ENCODE data around the gene ZBTB49. TPM values are rescaled to one million over a fixed set of nuclear protein-coding genes. Genes with fewer than 3 reads are reported as not detected.

The ZBTB49 gene
- total RNA-seq, 6 donors from 2014 or later = 3.7 to 13.6 (median 4.5) TPM

DNA sequence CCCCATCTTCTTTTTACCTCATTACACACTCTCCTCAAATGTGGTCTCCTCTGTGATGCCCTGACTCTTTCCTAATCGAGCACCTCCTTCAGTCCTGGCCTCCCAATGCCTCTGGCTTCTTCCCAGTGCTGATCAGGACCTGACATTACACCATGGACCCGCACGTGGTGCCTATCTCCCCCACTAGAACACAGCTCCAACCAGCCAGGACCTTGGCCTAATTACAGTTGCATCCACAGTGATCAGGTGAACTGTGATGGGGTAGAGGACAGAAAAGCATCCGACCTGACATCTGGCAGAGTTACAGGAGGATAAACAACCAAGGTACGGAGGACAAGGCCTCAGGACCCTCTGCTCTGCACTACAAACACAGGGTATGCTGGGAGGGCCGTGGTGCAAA is 12.5 kb upstream of the ZBTB49 start:
- ATAC-seq (ENCODE audit: low FRiP score in 2 of 2) (peak in 1 of 2 donors; percentile 68), DNase-seq (no peak)
- H3K9me3 ChIP-seq = no peaks in the 10 kb centered on the region
- no peak overlapping the region for H3K27ac ChIP-seq
- H3K27me3 ChIP-seq = no peaks in the 10 kb centered on the region
- H3K4me1 ChIP-seq = no peaks in the 10 kb centered on the region
- no peak for TF ChIP-seq POLR2AphosphoS5 (IDR thresholded peaks at IDR 0.05)
- H3K4me3 ChIP-seq = no peak overlapping the region
- peaks cover 7 to 92% (median 56%) of the 10 kb centered on the region in 4 donors for H3K36me3 ChIP-seq
- 75 to 76% methylated on average over 6 of the region's 6 CpGs for WGBS, 2 donors

- Histone ChIP-seq H3K4me3 (no peak overlapping the region), H3K36me3 (peaks cover 11 to 88% (median 53%) of the 10 kb centered on the region in 4 donors), H3K27ac (no peak overlapping the region), H3K27me3 (no peaks in the 10 kb centered on the region), H3K4me1 (peaks cover 0 to 5% (median 0%) of the 10 kb centered on the region in 4 donors), H3K9me3 (no peaks in the 10 kb centered on the region)
- DNase-seq (no peak), ATAC-seq (ENCODE audit: low FRiP score in 2 of 2) (no peak)
- WGBS, 2 donors = 95 to 97% methylated on average over 6 of the region's 6 CpGs
- TF ChIP-seq EP300 (IDR thresholded peaks at IDR 0.05) (no peak), POLR2A (IDR thresholded peaks at IDR 0.05) (no peak), POLR2AphosphoS5 (IDR thresholded peaks at IDR 0.05) (no peak)
- TF ChIP-seq, protein P1, sequence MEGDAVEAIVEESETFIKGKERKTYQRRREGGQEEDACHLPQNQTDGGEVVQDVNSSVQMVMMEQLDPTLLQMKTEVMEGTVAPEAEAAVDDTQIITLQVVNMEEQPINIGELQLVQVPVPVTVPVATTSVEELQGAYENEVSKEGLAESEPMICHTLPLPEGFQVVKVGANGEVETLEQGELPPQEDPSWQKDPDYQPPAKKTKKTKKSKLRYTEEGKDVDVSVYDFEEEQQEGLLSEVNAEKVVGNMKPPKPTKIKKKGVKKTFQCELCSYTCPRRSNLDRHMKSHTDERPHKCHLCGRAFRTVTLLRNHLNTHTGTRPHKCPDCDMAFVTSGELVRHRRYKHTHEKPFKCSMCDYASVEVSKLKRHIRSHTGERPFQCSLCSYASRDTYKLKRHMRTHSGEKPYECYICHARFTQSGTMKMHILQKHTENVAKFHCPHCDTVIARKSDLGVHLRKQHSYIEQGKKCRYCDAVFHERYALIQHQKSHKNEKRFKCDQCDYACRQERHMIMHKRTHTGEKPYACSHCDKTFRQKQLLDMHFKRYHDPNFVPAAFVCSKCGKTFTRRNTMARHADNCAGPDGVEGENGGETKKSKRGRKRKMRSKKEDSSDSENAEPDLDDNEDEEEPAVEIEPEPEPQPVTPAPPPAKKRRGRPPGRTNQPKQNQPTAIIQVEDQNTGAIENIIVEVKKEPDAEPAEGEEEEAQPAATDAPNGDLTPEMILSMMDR (IDR thresholded peaks at IDR 0.05) = no peak
Observed at GRCh38 chr4:4281787-4282186, 8.3 kb upstream of the ZBTB49 start.

DNA sequence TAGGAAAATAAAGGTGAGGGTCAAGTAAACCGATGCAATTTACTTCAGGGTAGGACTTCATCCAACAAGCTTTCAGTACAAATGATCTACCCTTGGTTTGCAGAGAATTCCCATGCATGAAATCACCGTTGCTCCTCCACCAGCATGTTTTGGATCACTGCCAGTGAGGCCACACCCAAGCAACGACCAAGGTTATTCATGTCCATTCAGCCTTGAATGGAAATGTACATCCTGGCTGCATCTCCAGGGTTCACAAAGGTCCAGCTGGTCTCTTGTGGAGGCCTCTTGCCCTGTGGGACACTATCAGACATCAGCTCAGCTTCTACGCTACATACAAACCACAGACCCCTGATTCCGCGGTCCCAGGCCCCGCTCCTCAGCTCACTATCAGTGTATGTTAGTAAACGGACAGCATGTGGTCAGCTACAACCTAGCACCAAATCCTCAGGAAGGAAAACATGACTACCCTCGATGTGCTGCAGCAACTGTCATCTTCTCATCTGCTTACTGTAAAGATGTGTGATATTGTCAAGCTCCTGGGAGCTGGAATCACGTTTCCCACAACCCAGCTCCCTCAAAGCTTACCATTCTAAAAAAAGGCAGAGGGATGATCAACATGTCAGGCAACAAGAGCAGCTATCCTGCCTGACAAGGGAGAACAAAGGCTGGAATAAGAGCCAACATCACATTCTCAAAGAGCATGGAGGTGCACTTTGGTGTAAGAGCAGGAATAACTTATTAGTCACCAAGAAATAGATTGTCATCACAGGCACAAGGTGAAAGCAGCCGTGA is 5.0 kb upstream of the ZBTB49 start:
- Histone ChIP-seq H3K27ac (no peak overlapping the region), H3K27me3 (no peaks in the 10 kb centered on the region), H3K36me3 (peaks cover 6 to 55% (median 33%) of the 10 kb centered on the region in 4 donors), H3K9me3 (no peaks in the 10 kb centered on the region), H3K4me1 (peaks cover 10 to 20% (median 12%) of the 10 kb centered on the region in 4 donors), H3K4me3 (no peak overlapping the region)
- TF ChIP-seq EP300 (IDR thresholded peaks at IDR 0.05) (no peak), POLR2AphosphoS5 (IDR thresholded peaks at IDR 0.05) (no peak)
- TF ChIP-seq, protein P1 (IDR thresholded peaks at IDR 0.05) = no peak
- DNase-seq (no peak), ATAC-seq (ENCODE audit: low FRiP score in 2 of 2) (no peak)
- WGBS, 2 donors = 82 to 84% methylated on average over 10 to 11 of the region's 11 CpGs

DNA sequence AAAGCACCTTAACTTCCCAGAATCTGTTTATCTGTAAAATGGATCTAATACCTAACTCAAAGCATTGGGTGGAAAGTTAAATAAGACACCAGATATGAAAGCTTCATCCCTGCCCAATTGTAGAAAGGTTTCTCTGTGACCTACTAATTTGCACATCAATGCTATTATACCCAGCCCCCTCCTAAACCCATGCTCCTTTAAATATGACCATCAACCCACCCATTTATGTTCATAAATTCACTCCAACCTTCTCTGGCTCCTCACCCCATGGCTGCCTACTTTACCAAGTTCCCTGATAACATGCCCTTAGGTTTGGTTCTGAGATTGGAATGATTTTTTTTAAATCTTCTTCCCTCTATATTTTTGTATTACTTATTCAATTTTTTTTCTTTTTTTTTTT is 2.0 kb upstream of the ZBTB49 start:
- TF ChIP-seq EP300 (IDR thresholded peaks at IDR 0.05) = no peak
- TF ChIP-seq POLR2AphosphoS5 (IDR thresholded peaks at IDR 0.05) = no peak
- TF ChIP-seq POLR2A (IDR thresholded peaks at IDR 0.05) = no peak
- TF ChIP-seq, protein P1 (IDR thresholded peaks at IDR 0.05) = no peak
- Histone ChIP-seq H3K27ac (no peak overlapping the region), H3K4me1 (peaks cover 18 to 40% (median 21%) of the 10 kb centered on the region in 4 donors), H3K9me3 (no peaks in the 10 kb centered on the region), H3K27me3 (no peaks in the 10 kb centered on the region), H3K4me3 (no peak overlapping the region), H3K36me3 (peaks cover 0 to 25% (median 17%) of the 10 kb centered on the region in 4 donors)
- DNase-seq (no peak), ATAC-seq (ENCODE audit: low FRiP score in 2 of 2) (no peak)

DNA sequence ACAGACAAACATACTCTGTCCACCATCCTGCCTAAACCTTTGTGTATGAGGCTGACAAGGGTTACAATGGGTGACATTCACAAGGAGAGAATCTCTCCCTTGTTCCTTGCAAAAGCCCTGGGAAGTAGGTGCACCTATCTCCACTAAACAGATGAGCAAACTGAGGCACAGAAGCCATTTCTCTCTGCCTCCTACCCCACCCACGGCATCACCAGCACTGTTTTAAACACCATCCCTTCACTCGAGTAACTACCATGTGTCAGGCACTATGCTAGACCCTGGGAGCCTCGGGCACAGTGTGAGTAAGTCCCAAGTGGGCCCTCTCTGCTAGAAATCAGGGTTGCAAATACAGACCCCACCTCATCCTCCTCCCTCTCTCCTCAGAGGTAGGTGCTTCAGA is 996 bp upstream of the ZBTB49 start:
- peak overlapping the region in 3 of 4 donors; percentile 97 to 98 (median 98) for H3K4me3 ChIP-seq
- peak overlapping the region in 1 of 4 donors; percentile 86 for H3K27ac ChIP-seq
- H3K27me3 ChIP-seq = no peaks in the 10 kb centered on the region
- no peak for DNase-seq
- no peaks in the 10 kb centered on the region for H3K9me3 ChIP-seq
- peaks cover 0 to 15% (median 12%) of the 10 kb centered on the region in 4 donors for H3K36me3 ChIP-seq
- no peak for TF ChIP-seq POLR2A (IDR thresholded peaks at IDR 0.05)
- ATAC-seq (ENCODE audit: low FRiP score in 2 of 2) = no peak
- WGBS, 2 donors = 36 to 40% methylated on average over 3 of the region's 3 CpGs
- H3K4me1 ChIP-seq = peaks cover 18 to 40% (median 21%) of the 10 kb centered on the region in 4 donors

GRCh38 chr4:4289597-4289940 is 482 bp upstream of the ZBTB49 start:
- peak overlapping the region; percentile 78 to 91 (median 84) for H3K27ac ChIP-seq
- H3K27me3 ChIP-seq = no peaks in the 10 kb centered on the region
- H3K9me3 ChIP-seq = no peaks in the 10 kb centered on the region
- 0 to 1% methylated on average over 2 to 10 of the region's 10 CpGs for WGBS, 2 donors
- peak overlapping the region; percentile 77 to 98 (median 98) for H3K4me3 ChIP-seq
- DNase-seq (no peak), ATAC-seq (ENCODE audit: low FRiP score in 2 of 2) (peak in 1 of 2 donors; percentile 35)
- peaks cover 0 to 12% (median 10%) of the 10 kb centered on the region in 4 donors for H3K36me3 ChIP-seq
- TF ChIP-seq POLR2AphosphoS5 (IDR thresholded peaks at IDR 0.05) (no peak), EP300 (IDR thresholded peaks at IDR 0.05) (no peak)
- TF ChIP-seq, protein P1 (IDR thresholded peaks at IDR 0.05) = no peak
- H3K4me1 ChIP-seq = peaks cover 18 to 40% (median 21%) of the 10 kb centered on the region in 4 donors

All from upper lobe of left lung (tissue), 6 donors.